Mesodermal cell (in vitro differentiated cells): ENCODE measurements around the gene PNRC1.

Experiments used
- H3K27ac ChIP-seq: 2 replicates; pipeline ENCODE4 v1.7.0; 2013; ENCODE audit warnings: mild to moderate bottlenecking, low read depth, low read length, moderate library complexity; ENCODE audit not compliant: severe bottlenecking
- H3K36me3 ChIP-seq: 2 replicates; pipeline ENCODE4 v1.7.1; 2013; ENCODE audit warnings: mild to moderate bottlenecking, low read length, moderate library complexity; ENCODE audit not compliant: control insufficient read depth, insufficient read depth
- H3K4me1 ChIP-seq: one replicate; pipeline ENCODE4 v1.7.1; 2013; ENCODE audit warnings: mild to moderate bottlenecking, low read length; ENCODE audit not compliant: insufficient read depth, control insufficient read depth, poor library complexity, severe bottlenecking
- H3K4me3 ChIP-seq: 2 replicates; pipeline ENCODE4 v1.7.0; 2013; ENCODE audit warnings: low read length, control low read depth, mild to moderate bottlenecking; ENCODE audit not compliant: insufficient read depth, poor library complexity, severe bottlenecking; ENCODE audit errors: extremely low read depth
- H3K9me3 ChIP-seq: 2 replicates; pipeline ENCODE4 v1.7.1; 2013; ENCODE audit warnings: mild to moderate bottlenecking, low read length, moderate library complexity; ENCODE audit not compliant: control insufficient read depth
- WGBS, 2 experiments: methylation state at CpG; one replicate each; pipeline ENCODE4 v1.1.5; 2013; ENCODE audit warnings: missing lambda C conversion rate in 2 of 2; ENCODE audit not compliant: insufficient coverage in 2 of 2; 5-methylcytosine and 5-hydroxymethylcytosine counted together

The PNRC1 gene

DNA sequence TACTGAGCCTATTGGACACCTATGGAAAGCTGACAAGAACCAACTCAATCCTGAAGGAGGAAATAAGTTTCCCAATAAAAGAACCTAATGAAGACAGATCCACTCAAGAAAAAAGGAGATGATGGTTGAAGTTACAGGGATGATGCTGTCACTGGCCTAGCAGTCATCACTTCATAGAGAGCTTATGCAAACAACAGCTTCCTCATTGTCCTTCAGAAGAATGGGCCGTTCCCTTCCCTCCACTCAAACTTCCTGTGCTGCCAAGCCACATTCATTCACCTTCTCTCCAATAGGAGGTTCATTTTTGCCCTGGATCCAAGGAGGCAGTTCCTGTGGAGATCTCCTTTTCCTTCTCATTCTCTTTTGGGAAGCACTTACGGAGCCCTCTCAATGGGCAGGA is 51.5 kb downstream of the PNRC1 start:
- 60 to 71% methylated on average over 1 of the region's 2 CpGs for WGBS, 2 experiments
- Histone ChIP-seq H3K36me3 (no peaks in the 10 kb centered on the region), H3K4me3 (no peak overlapping the region), H3K9me3 (no peaks in the 10 kb centered on the region), H3K27ac (no peak overlapping the region), H3K4me1 (no peaks in the 10 kb centered on the region)

- 50 to 64% methylated on average over 5 to 8 of the region's 9 CpGs for WGBS, 2 experiments
- H3K27ac ChIP-seq, result no peak overlapping the region
Measured at GRCh38 chr6:89133981-89134380, 53.4 kb downstream of the PNRC1 start.

DNA sequence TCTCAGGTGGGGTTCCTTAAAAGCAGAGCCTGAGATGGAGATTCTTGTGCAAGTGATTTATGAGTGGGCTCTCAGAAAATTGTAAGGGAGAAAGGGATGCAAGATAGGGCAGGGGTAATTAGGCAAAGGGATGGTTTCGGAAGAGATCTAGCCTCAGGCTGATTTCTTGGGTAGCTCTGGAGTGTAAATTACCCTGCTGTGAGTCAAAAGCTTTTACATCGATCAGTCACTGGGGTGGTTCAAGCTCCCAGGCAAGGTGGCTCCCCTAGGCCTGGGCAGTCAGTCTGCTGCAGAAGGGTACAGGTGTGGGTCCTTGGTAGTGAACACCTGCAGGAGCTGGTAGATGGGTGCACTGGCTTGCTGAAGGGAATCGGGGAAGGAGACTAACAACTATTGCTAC is 54.2 kb downstream of the PNRC1 start:
- 38 to 48% methylated on average over 2 of the region's 3 CpGs for WGBS, 2 experiments
- no peaks in the 10 kb centered on the region for H3K9me3 ChIP-seq
- H3K4me3 ChIP-seq, result no peak overlapping the region
- H3K4me1 ChIP-seq, result peaks cover 7% of the 10 kb centered on the region
- H3K36me3 ChIP-seq, result no peaks in the 10 kb centered on the region
- no peak overlapping the region for H3K27ac ChIP-seq

More at GRCh38 chr6:89133981-89134380, 53.4 kb downstream of the PNRC1 start:
- Histone ChIP-seq H3K36me3 (no peaks in the 10 kb centered on the region), H3K9me3 (no peaks in the 10 kb centered on the region), H3K4me1 (no peaks in the 10 kb centered on the region), H3K4me3 (no peak overlapping the region)
